CD4-positive, CD25-positive, alpha-beta regulatory T cell (primary cell): ENCODE measurements around the gene CUL7. TPM values are rescaled to one million over a fixed set of nuclear protein-coding genes. Genes with fewer than 3 reads are reported as not detected.
"Not testable (repeated sequence)": the region's sequence is repeated elsewhere in the genome, so short reads cannot be mapped to it uniquely, and the experiment has no call there.

Source experiments
- ATAC-seq, 2 donors: fragments of 150-1000 bp; cut with Tn5 transposase; one replicate each; pipeline ENCODE4 v1.10.0; 2021; ENCODE audit warnings: low read depth in 2 of 2, moderate number of reproducible peaks in 2 of 2, moderate library complexity in 1 of 2
- DNase-seq, 3 donors: peaks; one replicate each; pipeline versions ENCODE4 v3.0.0 to v3.0.0-alpha.2; 2012 to 2022; ENCODE audit warnings: mixed read lengths in 1 of 3
- H3K27ac ChIP-seq: one replicate; pipeline ENCODE4 v1.7.0; 2013; ENCODE audit warnings: mild to moderate bottlenecking, low read length; ENCODE audit not compliant: insufficient read depth, poor library complexity, severe bottlenecking
- H3K27me3 ChIP-seq: one replicate; pipeline ENCODE4 v1.7.0; 2013; ENCODE audit warnings: low read length; ENCODE audit not compliant: control insufficient read depth, insufficient read depth
- H3K36me3 ChIP-seq: one replicate; pipeline ENCODE4 v1.7.0; 2013; ENCODE audit warnings: mild to moderate bottlenecking, low read length, moderate library complexity; ENCODE audit not compliant: control insufficient read depth, insufficient read depth
- H3K4me1 ChIP-seq: 2 replicates; pipeline ENCODE4 v1.7.0; 2013; ENCODE audit warnings: mild to moderate bottlenecking, low read length; ENCODE audit not compliant: insufficient read depth, control insufficient read depth, poor library complexity, severe bottlenecking
- H3K4me3 ChIP-seq: one replicate; pipeline ENCODE4 v1.7.0; 2013; ENCODE audit warnings: low read depth, mild to moderate bottlenecking, low read length, moderate library complexity
- H3K9me3 ChIP-seq, 2 experiments: 1 replicate in 1 of 2; 2 replicates in 1 of 2; pipeline ENCODE4 v1.7.0; 2013; ENCODE audit warnings: low read length in 2 of 2, mild to moderate bottlenecking in 1 of 2, moderate library complexity in 1 of 2; ENCODE audit not compliant: control insufficient read depth in 2 of 2
- H3K27ac Mint-ChIP-seq, 3 donors: one replicate each; pipeline ENCODE4 v1.8.0; 2020 to 2022; ENCODE audit warnings: mild to moderate bottlenecking in 3 of 3, mixed read lengths in 3 of 3, moderate library complexity in 2 of 3
- H3K27me3 Mint-ChIP-seq: one replicate; pipeline ENCODE4 v1.8.0; 2022; ENCODE audit warnings: mild to moderate bottlenecking, mixed read lengths
- H3K36me3 Mint-ChIP-seq: one replicate; pipeline ENCODE4 v1.8.0; 2020; ENCODE audit warnings: mixed read lengths
- H3K4me1 Mint-ChIP-seq, 4 donors: one replicate each; pipeline ENCODE4 v1.8.0; 2020 to 2022; ENCODE audit warnings: mixed read lengths in 4 of 4, mild to moderate bottlenecking in 1 of 4
- H3K4me3 Mint-ChIP-seq, 4 donors: one replicate each; pipeline ENCODE4 v1.8.0; 2020 to 2022; ENCODE audit warnings: mild to moderate bottlenecking in 4 of 4, mixed read lengths in 4 of 4, moderate library complexity in 3 of 4
- H3K9me3 Mint-ChIP-seq, 7 donors: one replicate each; pipeline ENCODE4 v1.8.0; 2020 to 2022; ENCODE audit warnings: mixed read lengths in 7 of 7, mild to moderate bottlenecking in 3 of 7, moderate library complexity in 2 of 7
- polyA plus RNA-seq, 4 donors: library from polyadenylated mRNA; unstranded; fragments of 300-500 nt; fragmentation: Illumina TruSeq; gene quantifications; one replicate each; pipeline ENCODE4 v1.2.3, GENCODE V29; 2021
- total RNA-seq: library from RNA; stranded (reverse); gene quantifications from one replicate; pipeline ENCODE4 v1.2.3, GENCODE V29; 2022

CUL7 gene
- total and polyA plus RNA-seq, 5 donors from 2014 or later, result 2.1 to 7.7 (median 2.5) TPM

DNA sequence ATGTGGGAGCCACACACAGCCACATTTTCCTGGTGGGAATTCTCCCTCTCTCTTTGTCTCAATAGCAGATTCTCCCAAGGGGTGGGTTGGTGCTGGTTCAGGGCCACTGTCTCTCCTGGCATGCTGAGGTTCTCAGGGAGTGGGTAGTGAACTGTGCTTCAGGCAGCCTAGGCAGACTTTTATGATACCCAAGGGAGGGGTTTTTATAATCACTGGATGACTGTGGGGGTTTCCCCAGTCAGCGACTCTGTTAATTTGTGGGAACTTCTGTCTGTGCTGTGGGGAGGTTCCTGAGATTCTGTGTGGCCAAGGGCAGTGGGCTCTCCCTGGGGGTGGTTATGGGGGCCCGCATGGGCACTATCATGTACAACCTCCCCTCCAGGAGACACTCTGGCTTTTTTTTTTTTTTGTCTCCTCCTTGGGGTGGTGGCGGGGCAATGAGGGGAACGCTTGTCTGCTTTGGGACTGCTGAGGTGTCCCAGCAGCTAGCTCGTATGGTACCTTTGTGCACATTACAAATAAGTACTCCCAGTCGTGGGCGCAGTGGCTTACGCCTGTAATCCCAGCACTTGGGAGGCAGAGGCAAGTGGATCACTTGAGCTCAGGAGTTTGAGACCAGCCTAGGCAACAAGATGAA lies 32.5 kb upstream of the CUL7 start:
- H3K4me3 ChIP-seq, result no peak overlapping the region
- H3K27me3 Mint-ChIP-seq, result peaks cover 9% of the 10 kb centered on the region
- DNase-seq (no peak), ATAC-seq (no peak)
- H3K27ac Mint-ChIP-seq, result peak overlapping the region in 2 of 3 donors; percentile 14 to 55
- no peaks in the 10 kb centered on the region for H3K27me3 ChIP-seq
- no peaks in the 10 kb centered on the region for H3K9me3 Mint-ChIP-seq
- peaks cover 0 to 3% (median under 1%) of the 10 kb centered on the region in 4 donors for H3K4me1 Mint-ChIP-seq
- no peak overlapping the region for H3K27ac ChIP-seq
- no peaks in the 10 kb centered on the region for H3K36me3 Mint-ChIP-seq
- no peak overlapping the region for H3K4me3 Mint-ChIP-seq
- H3K4me1 ChIP-seq, result no peaks in the 10 kb centered on the region
- no peaks in the 10 kb centered on the region for H3K9me3 ChIP-seq
- H3K36me3 ChIP-seq, result no peaks in the 10 kb centered on the region

DNA sequence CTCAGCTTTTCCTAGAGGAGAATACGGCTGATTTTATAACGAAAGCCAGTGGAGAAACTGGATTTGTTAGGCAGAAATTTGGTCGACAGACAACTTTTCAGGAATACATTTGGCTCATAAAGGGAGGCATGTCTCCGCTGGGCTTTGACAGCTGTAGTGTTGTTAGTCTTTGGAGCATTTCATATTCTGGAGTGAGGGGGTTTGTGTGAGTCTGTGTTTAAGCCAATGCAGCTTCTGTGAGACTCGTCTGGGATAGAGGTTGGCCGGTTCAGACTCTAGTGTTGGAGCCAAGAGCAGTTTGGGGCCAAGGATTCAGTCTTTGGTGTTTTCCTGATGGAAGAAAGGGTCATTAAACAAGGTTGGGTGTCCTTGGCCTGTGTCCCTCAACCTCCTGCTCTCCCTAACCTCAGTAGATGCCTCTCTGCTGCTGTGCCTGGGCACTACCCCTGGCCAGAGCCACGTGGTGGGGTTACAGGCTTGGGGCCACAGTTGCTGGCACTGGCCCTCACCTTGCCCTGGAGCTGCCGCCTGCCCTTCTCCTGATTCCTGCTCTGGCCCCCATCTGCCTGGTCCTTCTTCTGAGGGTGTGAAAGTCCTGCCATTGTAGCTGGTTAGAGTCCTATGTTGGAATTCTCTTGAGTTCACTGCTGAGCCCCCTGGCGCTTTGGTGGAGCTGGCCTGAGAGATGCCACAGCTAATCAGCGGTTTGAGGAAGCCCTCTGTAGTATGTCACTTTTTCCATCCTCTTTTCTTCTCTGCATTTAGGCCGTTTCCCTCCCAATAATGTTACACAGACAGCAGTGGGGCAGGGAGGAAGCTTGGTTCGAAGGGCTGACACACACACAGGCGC lies 29.4 kb upstream of the CUL7 start:
- no peaks in the 10 kb centered on the region for H3K36me3 Mint-ChIP-seq
- H3K4me1 Mint-ChIP-seq, result peaks cover 0 to 7% (median 2%) of the 10 kb centered on the region in 4 donors
- no peak overlapping the region for H3K27ac Mint-ChIP-seq
- DNase-seq, result no peak
- no peak overlapping the region for H3K27ac ChIP-seq
- H3K36me3 ChIP-seq, result no peaks in the 10 kb centered on the region
- peaks cover 0 to 3% (median 0%) of the 10 kb centered on the region in 7 donors for H3K9me3 Mint-ChIP-seq
- H3K27me3 ChIP-seq, result peaks cover 7% of the 10 kb centered on the region
- ATAC-seq, result no peak
- no peaks in the 10 kb centered on the region for H3K4me1 ChIP-seq
- peaks cover 35% of the 10 kb centered on the region for H3K27me3 Mint-ChIP-seq
- no peak overlapping the region for H3K4me3 ChIP-seq
- H3K4me3 Mint-ChIP-seq, result no peak overlapping the region
- H3K9me3 ChIP-seq, result no peaks in the 10 kb centered on the region

DNA sequence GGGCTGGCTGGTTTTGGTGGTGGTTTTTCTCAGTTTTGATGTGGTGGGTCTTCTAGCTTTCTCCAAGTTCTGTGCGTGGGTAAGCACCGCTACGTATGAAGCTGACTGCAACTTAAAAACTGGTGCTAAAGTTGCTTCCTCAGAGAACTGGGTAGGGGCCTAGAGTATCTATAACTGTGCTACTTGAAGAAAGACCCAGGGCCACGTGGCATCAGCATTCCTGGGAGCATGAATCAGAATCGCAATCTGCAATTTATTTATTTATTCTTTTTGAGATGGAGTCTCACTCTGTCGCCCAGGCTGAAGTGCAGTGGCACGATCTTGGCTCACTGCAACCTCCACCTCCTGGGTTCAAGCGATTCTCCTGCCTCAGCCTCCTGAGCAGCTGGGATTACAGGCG lies 28.3 kb upstream of the CUL7 start:
- peaks cover 17% of the 10 kb centered on the region for H3K27me3 ChIP-seq
- H3K4me1 Mint-ChIP-seq, result peaks cover 0 to 13% (median 2%) of the 10 kb centered on the region in 4 donors
- H3K9me3 Mint-ChIP-seq, DNase-seq, ATAC-seq, H3K36me3 ChIP-seq, H3K36me3 Mint-ChIP-seq, H3K9me3 ChIP-seq, H3K4me3 Mint-ChIP-seq, H3K4me1 ChIP-seq, H3K4me3 ChIP-seq, H3K27ac ChIP-seq: not testable (repeated sequence)
- peak overlapping the region in 1 of 3 donors; percentile 11 for H3K27ac Mint-ChIP-seq
- peaks cover 43% of the 10 kb centered on the region for H3K27me3 Mint-ChIP-seq

DNA sequence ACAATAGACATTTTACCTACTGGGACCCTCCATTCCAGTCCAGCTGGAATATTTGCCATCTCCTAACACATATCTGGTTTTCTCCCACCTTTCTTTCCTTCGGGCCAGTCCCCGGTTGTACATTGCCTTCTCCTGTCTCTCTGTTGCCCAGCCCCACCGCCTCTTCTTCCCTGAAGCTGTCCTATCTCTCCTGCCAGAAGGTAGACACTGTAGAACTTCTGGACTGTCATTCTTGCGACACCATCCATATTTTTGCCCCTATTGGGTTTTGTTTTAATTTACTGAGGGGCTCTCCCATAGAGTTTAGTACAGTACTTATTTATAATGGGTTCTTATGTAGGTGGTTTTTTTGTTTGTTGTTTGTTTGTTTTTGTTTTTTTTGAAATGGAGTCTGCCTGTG lies 27.4 kb upstream of the CUL7 start:
- no peak overlapping the region for H3K4me3 Mint-ChIP-seq
- peaks cover 0 to 11% (median 2%) of the 10 kb centered on the region in 4 donors for H3K4me1 Mint-ChIP-seq
- Histone ChIP-seq H3K27me3 (peaks cover 17% of the 10 kb centered on the region), H3K9me3 (no peaks in the 10 kb centered on the region), H3K4me1 (peaks cover 13% of the 10 kb centered on the region), H3K4me3 (no peak overlapping the region), H3K27ac (no peak overlapping the region), H3K36me3 (no peaks in the 10 kb centered on the region)
- no peak for ATAC-seq
- peak overlapping the region in 1 of 3 donors; percentile 43 for H3K27ac Mint-ChIP-seq
- H3K27me3 Mint-ChIP-seq, result peaks cover 46% of the 10 kb centered on the region
- H3K36me3 Mint-ChIP-seq, result no peaks in the 10 kb centered on the region
- H3K9me3 Mint-ChIP-seq, result peaks cover 0 to 3% (median 0%) of the 10 kb centered on the region in 7 donors
- DNase-seq, result no peak

DNA sequence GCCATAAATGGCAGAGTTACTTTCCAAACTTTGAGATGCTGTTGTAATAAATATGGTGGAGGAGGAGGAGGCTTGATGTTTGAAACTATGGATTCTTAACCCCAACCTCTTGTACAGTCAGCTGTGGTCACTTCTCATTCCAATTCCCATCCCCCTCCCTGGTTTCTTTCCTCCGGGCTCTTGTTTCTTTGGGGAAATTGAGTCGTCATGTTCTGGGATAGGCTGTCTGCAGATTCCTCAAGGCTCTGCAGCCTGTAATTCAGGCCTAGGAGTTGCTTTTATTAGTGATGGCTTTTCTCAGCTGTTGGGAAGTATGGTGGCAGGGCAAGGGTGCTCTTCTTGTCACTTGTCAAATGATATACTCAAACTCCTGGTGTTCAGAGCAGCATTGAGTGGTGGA lies 25.0 kb upstream of the CUL7 start:
- Histone ChIP-seq H3K4me1 (peaks cover 17% of the 10 kb centered on the region), H3K36me3 (no peaks in the 10 kb centered on the region), H3K27me3 (peaks cover 17% of the 10 kb centered on the region), H3K9me3 (no peaks in the 10 kb centered on the region), H3K27ac (no peak overlapping the region), H3K4me3 (no peak overlapping the region)
- Mint-ChIP-seq H3K27me3 (peaks cover 60% of the 10 kb centered on the region), H3K4me3 (no peak overlapping the region), H3K27ac (no peak overlapping the region), H3K9me3 (peaks cover 0 to 3% (median 0%) of the 10 kb centered on the region in 7 donors), H3K36me3 (peaks cover 7% of the 10 kb centered on the region), H3K4me1 (peaks cover 0 to 14% (median 2%) of the 10 kb centered on the region in 4 donors)
- no peak for DNase-seq
- no peak for ATAC-seq

DNA sequence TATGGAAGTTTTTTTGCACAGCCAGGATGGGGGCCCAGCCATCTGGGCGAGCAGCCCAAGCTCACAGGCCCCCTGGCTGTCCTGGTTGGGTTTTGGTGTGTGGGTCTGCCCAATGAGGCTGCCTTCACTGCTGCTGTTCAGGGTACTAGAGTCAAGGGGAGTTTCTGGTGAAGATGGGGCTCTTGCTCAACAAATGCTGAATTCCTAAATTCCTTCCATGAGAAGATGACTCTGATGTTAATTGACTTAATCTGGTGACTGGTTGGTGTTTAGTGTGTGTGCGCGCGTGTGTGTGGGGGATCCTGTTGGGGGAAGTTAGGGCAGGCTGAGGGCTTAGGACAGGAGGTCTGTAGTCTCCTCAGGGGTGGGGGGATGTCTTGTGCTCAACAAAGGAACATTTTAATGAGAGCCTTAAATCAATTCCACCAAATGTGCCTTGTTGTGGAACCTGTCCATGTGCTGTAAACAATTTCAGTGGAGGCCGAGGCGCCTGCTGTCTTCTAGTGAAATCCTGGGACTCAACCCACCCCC lies 24.4 kb upstream of the CUL7 start:
- peaks cover 65% of the 10 kb centered on the region for H3K27me3 Mint-ChIP-seq
- Histone ChIP-seq H3K27me3 (peaks cover 17% of the 10 kb centered on the region), H3K27ac (no peak overlapping the region), H3K4me3 (no peak overlapping the region), H3K36me3 (no peaks in the 10 kb centered on the region), H3K4me1 (peaks cover 17% of the 10 kb centered on the region), H3K9me3 (no peaks in the 10 kb centered on the region)
- ATAC-seq (no peak), DNase-seq (no peak)
- H3K4me1 Mint-ChIP-seq, result peaks cover 0 to 14% (median 2%) of the 10 kb centered on the region in 4 donors
- H3K9me3 Mint-ChIP-seq, result peaks cover 0 to 3% (median 0%) of the 10 kb centered on the region in 7 donors
- H3K27ac Mint-ChIP-seq, result no peak overlapping the region
- peak overlapping the region in 2 of 4 donors; percentile 18 to 39 for H3K4me3 Mint-ChIP-seq
- peaks cover 8% of the 10 kb centered on the region for H3K36me3 Mint-ChIP-seq

DNA sequence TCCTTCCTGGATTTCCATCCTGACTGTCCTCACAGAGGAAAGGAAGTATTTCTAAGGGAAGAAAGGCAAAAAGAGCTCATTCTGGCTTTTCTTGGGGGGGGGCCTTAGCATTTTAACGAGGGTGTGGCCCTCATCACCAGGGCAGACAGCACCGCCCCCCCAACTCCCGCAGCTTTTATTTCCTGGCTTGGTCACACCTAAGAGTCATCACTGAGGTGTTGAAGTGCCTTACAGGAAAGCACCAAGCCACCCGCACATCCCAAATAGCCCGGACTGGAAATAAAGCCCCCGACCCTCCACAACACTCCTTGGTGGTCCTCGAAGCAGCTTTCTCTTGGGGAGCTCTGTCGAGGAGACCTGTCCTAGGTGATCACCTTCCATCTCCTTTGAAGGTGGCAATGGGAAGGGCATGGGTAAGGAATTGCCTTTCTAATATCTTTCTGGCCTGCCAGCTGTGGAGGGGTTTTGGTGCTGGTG lies 23.7 kb upstream of the CUL7 start:
- peaks cover 0 to 3% (median 0%) of the 10 kb centered on the region in 7 donors for H3K9me3 Mint-ChIP-seq
- ATAC-seq (no peak), DNase-seq (no peak)
- Histone ChIP-seq H3K27ac (no peak overlapping the region), H3K4me1 (peaks cover 17% of the 10 kb centered on the region), H3K9me3 (no peaks in the 10 kb centered on the region), H3K27me3 (peaks cover 17% of the 10 kb centered on the region), H3K4me3 (no peak overlapping the region), H3K36me3 (no peaks in the 10 kb centered on the region)
- peaks cover 14% of the 10 kb centered on the region for H3K36me3 Mint-ChIP-seq
- H3K27ac Mint-ChIP-seq, result no peak overlapping the region
- peaks cover 0 to 14% (median 2%) of the 10 kb centered on the region in 4 donors for H3K4me1 Mint-ChIP-seq
- H3K27me3 Mint-ChIP-seq, result peaks cover 70% of the 10 kb centered on the region
- peak overlapping the region in 3 of 4 donors; percentile 21 to 54 (median 39) for H3K4me3 Mint-ChIP-seq
